Spleen (tissue), 11 donors: Measurements from ENCODE around the gene ANKRD16. TPM values are rescaled to one million over a fixed set of nuclear protein-coding genes. Genes with fewer than 3 reads are reported as not detected.
A peak's percentile ranks its signal among the peaks of the same experiment; 100 is the strongest.

Source experiments
- DNase-seq: peaks from one replicate; pipeline ENCODE4 v3.0.0-alpha.2; 2020
- H3K27ac ChIP-seq, 8 donors: fragments of 200-600 bp; sonication (generic) in 7 of 8; 1 replicate in 4 of 8; 2 replicates in 4 of 8; pipeline versions ENCODE4 v1.5.0 to v1.8.0; 2016 to 2021; ENCODE audit warnings: inconsistent platforms in 4 of 8, mild to moderate bottlenecking in 4 of 8, moderate library complexity in 1 of 8
- H3K27me3 ChIP-seq, 7 donors: fragments of 200-600 bp; sonication (generic) in 6 of 7; replicated peaks in 1 of 7; 1 replicate in 4 of 7; 2 replicates in 3 of 7; pipeline versions ENCODE4 v1.5.0 to v1.8.0; 2016 to 2021; ENCODE audit warnings: inconsistent platforms in 3 of 7, mild to moderate bottlenecking in 1 of 7
- H3K36me3 ChIP-seq, 6 donors: fragments of 200-600 bp; sonication (generic) in 5 of 6; 1 replicate in 4 of 6; 2 replicates in 2 of 6; pipeline versions ENCODE4 v1.5.0 to v1.8.0; 2016 to 2021; ENCODE audit warnings: inconsistent platforms in 2 of 6
- H3K4me1 ChIP-seq, 6 donors: fragments of 200-600 bp; sonication (generic) in 5 of 6; 1 replicate in 3 of 6; 2 replicates in 3 of 6; pipeline versions ENCODE4 v1.5.0 to v1.8.0; 2016 to 2021; ENCODE audit warnings: inconsistent platforms in 3 of 6
- H3K4me3 ChIP-seq, 8 donors: fragments of 200-600 bp; sonication (generic) in 7 of 8; 1 replicate in 4 of 8; 2 replicates in 4 of 8; pipeline versions ENCODE4 v1.5.0 to v1.8.0; 2016 to 2021; ENCODE audit warnings: inconsistent platforms in 4 of 8, mild to moderate bottlenecking in 4 of 8, moderate library complexity in 2 of 8
- H3K9me3 ChIP-seq, 8 donors: fragments of 200-600 bp; sonication (generic) in 7 of 8; 1 replicate in 4 of 8; 2 replicates in 4 of 8; pipeline versions ENCODE4 v1.5.0 to v1.8.0; 2016 to 2021; ENCODE audit warnings: inconsistent platforms in 4 of 8
- POLR2A ChIP-seq, 3 donors: fragments of 450-650 bp; IDR thresholded peaks; one replicate each; pipeline ENCODE4 v1.5.1; 2017; ENCODE audit warnings: antibody characterized with exemption in 3 of 3, mild to moderate bottlenecking in 1 of 3
- POLR2AphosphoS5 ChIP-seq, 3 donors: sonication (generic); formaldehyde crosslinking; IDR thresholded peaks; one replicate each; pipeline ENCODE4 v1.5.1; 2017; ENCODE audit warnings: antibody characterized with exemption in 3 of 3
- WGBS, 5 donors: extraction: QIAGEN DNeasy Blood & Tissue Kit in 3 of 5; methylation state at CpG; one replicate each; pipeline versions ENCODE4 v1.1.5 to v1.1.7; 2013 to 2018; 5-methylcytosine and 5-hydroxymethylcytosine counted together
- intact Hi-C: fragments of 100-400 bp; cut with DNase I; formaldehyde crosslinking; loops from one replicate; pipeline ENCODE4 v1.15.0; 2023; ENCODE audit warnings: low total_unique reads
- polyA plus RNA-seq, 3 donors: library from polyadenylated mRNA; stranded (reverse); fragments of 200-250 nt; gene quantifications; one replicate each; pipeline ENCODE4 v1.2.1, GENCODE V29; 2013
- total RNA-seq, 7 donors: library from RNA; depleted of rRNA in 3 of 7; stranded (reverse); fragments of >200 nt in 3 of 7; fragmentation: NEBNext Ultra II Directional in 4 of 7; extraction: Animal tissue kit (Norgen Biotek cat#: 25700) in 4 of 7; gene quantifications; one replicate each; pipeline versions ENCODE4 v1.1.0 to v1.2.1, GENCODE V29; 2016 to 2021
- TF ChIP-seq, protein P1 (sequence below), 11 experiments: fragments of 200-600 bp in 7 of 11; fragments of 450-650 bp in 4 of 11; sonication (generic) in 4 of 11; IDR thresholded peaks in 8 of 11; conservative IDR thresholded peaks in 3 of 11; 1 replicate in 7 of 11; 2 replicates in 4 of 11; pipeline versions ENCODE4 v1.4.0 to v1.8.0; 2016 to 2021; ENCODE audit warnings: antibody characterized with exemption in 11 of 11, inconsistent platforms in 4 of 11, mild to moderate bottlenecking in 1 of 11
- donor health status: healthy with polysubstance abuse.
- donor health status: DM: no; HTN: no; CAD: no; lungs with moderate emphysema.
- donor health status: DM: no; HTN: no; CAD: no.
- donor health status: Bipolar disorder and iron deficiency.
- donor health status: healthy.
- donor health status: DM: no; HTN: no; CAD: no.
- donor health status: DM: yes; HTN: yes; CAD: no.

The ANKRD16 gene
- total and polyA plus RNA-seq, 10 donors = 2.7 to 10.5 (median 6.3) TPM

DNA sequence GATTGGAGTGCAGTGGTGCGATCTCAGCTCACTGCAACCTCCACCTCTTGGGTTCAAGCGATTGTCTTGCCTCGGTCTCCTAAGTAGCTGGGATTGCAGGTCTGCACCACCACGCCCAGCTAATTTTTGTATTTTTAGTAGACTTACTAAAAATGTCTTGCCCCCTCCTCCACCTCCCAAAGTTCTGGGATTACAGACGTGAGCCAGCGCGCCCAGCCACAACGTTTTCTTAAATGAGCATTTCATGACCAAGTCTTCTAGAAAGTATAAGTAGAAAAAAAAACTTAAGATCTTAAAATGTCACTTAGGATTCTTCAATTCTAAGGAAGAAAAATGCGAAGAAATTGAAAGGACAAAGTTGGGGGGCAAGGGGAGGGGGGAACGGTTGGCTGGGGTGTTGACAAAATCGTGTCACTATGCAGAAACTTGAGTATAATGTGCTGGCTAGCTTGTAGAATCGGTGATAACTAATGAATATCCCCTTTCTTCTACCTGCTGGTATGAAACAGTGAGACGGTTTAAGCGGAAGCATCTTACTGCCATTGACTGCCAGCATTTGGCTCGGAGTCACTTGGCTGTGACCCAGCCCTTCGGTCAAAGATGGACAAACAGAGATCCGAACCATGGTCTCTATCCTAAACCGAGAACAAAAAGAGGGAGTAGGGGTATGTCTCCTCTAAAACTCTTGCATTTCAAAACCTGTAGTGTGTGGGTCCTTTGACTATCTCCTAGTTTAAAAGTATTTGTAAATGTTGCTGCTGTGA, 13.0 kb upstream of the ANKRD16 start:
- Histone ChIP-seq H3K4me3 (no peak overlapping the region), H3K36me3 (peaks cover 4 to 63% (median 13%) of the 10 kb centered on the region in 6 donors), H3K4me1 (peaks cover 0 to 39% (median 14%) of the 10 kb centered on the region in 6 donors), H3K27me3 (no peaks in the 10 kb centered on the region), H3K9me3 (peaks cover 0 to 9% (median 8%) of the 10 kb centered on the region in 8 donors), H3K27ac (no peak overlapping the region)
- intact Hi-C loops = no loop called here
- 94 to 96% (median 95%) methylated on average over 18 of the region's 18 CpGs for WGBS, 5 donors
- TF ChIP-seq POLR2AphosphoS5 (IDR thresholded peaks at IDR 0.05) (no peak), POLR2A (IDR thresholded peaks at IDR 0.05) (no peak)
- TF ChIP-seq, protein P1, sequence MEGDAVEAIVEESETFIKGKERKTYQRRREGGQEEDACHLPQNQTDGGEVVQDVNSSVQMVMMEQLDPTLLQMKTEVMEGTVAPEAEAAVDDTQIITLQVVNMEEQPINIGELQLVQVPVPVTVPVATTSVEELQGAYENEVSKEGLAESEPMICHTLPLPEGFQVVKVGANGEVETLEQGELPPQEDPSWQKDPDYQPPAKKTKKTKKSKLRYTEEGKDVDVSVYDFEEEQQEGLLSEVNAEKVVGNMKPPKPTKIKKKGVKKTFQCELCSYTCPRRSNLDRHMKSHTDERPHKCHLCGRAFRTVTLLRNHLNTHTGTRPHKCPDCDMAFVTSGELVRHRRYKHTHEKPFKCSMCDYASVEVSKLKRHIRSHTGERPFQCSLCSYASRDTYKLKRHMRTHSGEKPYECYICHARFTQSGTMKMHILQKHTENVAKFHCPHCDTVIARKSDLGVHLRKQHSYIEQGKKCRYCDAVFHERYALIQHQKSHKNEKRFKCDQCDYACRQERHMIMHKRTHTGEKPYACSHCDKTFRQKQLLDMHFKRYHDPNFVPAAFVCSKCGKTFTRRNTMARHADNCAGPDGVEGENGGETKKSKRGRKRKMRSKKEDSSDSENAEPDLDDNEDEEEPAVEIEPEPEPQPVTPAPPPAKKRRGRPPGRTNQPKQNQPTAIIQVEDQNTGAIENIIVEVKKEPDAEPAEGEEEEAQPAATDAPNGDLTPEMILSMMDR (IDR thresholded peaks at IDR 0.05 in 8 of 11, conservative IDR thresholded peaks at IDR 0.05 in 3 of 11) = no peak
- DNase-seq = no peak

DNA sequence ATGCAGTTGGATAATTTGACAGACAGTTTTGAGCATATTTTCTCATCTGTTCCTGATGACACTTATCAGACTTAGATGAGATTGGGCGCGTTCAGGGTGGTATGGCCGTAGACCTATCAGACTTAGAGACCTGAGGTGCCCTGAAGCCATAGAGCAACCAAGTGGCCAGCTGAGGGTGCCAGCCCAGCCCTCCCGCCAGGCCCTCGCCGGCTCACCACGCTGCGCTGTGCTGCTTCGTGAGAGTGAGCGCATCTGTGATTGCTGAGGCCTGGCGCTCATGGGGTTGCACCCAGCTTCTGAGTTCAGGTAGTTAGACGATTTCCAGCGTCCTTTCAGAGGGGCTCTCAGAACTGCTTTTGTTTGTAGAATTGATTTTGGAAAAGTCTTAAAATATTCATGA, 10.6 kb upstream of the ANKRD16 start:
- DNase-seq = no peak
- H3K27me3 ChIP-seq = no peaks in the 10 kb centered on the region
- TF ChIP-seq POLR2A (IDR thresholded peaks at IDR 0.05) (no peak), POLR2AphosphoS5 (IDR thresholded peaks at IDR 0.05) (peak in 1 of 3 donors; percentile 16)
- H3K27ac ChIP-seq = no peak overlapping the region
- 94 to 98% (median 97%) methylated on average over 12 to 13 of the region's 13 CpGs for WGBS, 5 donors
- H3K4me3 ChIP-seq = no peak overlapping the region
- intact Hi-C loops = no loop called here
- peaks cover 0 to 59% (median 5%) of the 10 kb centered on the region in 6 donors for H3K36me3 ChIP-seq
- peaks cover 0 to 46% (median 19%) of the 10 kb centered on the region in 6 donors for H3K4me1 ChIP-seq
- H3K9me3 ChIP-seq = peaks cover 0 to 11% (median 8%) of the 10 kb centered on the region in 8 donors

DNA sequence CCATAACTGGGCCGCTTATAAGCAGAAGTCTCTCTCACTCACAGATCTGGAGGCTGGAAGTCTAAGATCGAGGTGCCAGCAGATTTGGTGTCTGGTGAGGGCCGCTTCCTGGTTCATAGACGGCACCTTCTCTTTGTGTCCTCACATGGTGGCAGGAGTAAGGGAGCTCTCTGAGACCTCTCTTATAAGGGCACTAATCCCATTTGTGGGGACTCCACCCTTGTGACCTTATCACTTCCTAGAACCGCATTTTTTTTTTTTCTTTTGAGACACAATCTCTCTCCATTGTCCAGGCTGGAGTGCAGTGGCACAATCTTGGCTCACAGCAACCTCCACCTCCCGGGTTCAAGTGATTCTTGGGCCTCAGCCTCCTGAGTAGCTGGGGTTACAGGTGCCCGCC, 8.5 kb upstream of the ANKRD16 start:
- Histone ChIP-seq H3K9me3 (peaks cover 0 to 11% (median 8%) of the 10 kb centered on the region in 8 donors), H3K27me3 (no peaks in the 10 kb centered on the region), H3K27ac (no peak overlapping the region), H3K36me3 (peaks cover 0 to 64% (median 14%) of the 10 kb centered on the region in 6 donors), H3K4me3 (no peak overlapping the region), H3K4me1 (peaks cover 0 to 54% (median 25%) of the 10 kb centered on the region in 6 donors)
- intact Hi-C loops = loop anchor here (10.0 kb wide), 1 partner anchor 77 kb away; the partner anchor contains the start of gene IL15RA
- TF ChIP-seq, protein P1 (IDR thresholded peaks at IDR 0.05 in 8 of 11, conservative IDR thresholded peaks at IDR 0.05 in 3 of 11) = no peak
- TF ChIP-seq POLR2AphosphoS5 (IDR thresholded peaks at IDR 0.05) (no peak), POLR2A (IDR thresholded peaks at IDR 0.05) (no peak)
- DNase-seq = no peak
- 91 to 96% (median 94%) methylated on average over 7 of the region's 7 CpGs for WGBS, 5 donors

DNA sequence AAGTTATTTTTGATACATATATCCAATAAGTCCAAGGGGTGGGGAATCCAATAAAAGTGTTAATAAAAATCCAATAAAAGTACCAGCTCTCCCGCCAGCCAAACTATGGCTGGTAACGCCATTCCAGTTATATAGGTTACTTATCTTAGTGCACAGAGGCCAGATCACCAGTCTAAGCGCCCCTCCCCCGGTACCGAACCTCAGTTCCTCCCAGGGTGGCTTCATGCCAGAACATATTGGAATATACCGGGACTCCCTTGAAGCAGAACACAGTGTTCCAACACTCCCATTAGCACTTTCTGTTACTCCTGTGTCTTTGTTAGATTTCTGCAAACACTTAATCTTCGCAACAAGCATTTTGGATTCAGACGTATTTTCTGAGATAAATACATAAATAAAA, 7.8 kb upstream of the ANKRD16 start:
- 93 to 97% (median 96%) methylated on average over 8 of the region's 8 CpGs for WGBS, 5 donors
- TF ChIP-seq POLR2A (IDR thresholded peaks at IDR 0.05) (no peak), POLR2AphosphoS5 (IDR thresholded peaks at IDR 0.05) (no peak)
- Histone ChIP-seq H3K36me3 (peaks cover 0 to 59% (median 14%) of the 10 kb centered on the region in 6 donors), H3K4me3 (no peak overlapping the region), H3K27ac (no peak overlapping the region), H3K9me3 (peaks cover 0 to 11% (median 8%) of the 10 kb centered on the region in 8 donors), H3K27me3 (no peaks in the 10 kb centered on the region), H3K4me1 (peaks cover 4 to 61% (median 32%) of the 10 kb centered on the region in 6 donors)
- DNase-seq = no peak
- intact Hi-C loops = loop anchor here (10.0 kb wide), 1 partner anchor 77 kb away; the partner anchor contains the start of gene IL15RA

DNA sequence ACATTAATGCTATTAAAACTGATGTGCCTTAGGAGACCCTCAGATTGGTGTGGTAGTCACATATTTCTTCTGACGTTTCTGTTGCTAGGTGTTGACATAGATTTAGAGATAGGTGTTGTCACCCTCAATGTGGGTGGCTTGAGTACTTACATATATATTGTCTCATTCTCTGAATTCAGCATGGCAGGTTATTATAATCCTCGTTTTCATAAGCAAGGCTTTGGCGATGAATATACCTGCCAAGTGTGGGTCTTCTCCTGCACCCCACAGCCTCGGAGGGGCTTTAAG, 7.3 kb upstream of the ANKRD16 start:
- 83 to 93% (median 89%) methylated on average over 4 of the region's 4 CpGs for whole genome bisulfite sequencing, 5 donors
- peaks cover 0 to 11% (median 8%) of the 10 kb centered on the region in 8 donors for H3K9me3 ChIP-seq
- no peak for DNase-seq
- H3K4me1 ChIP-seq = peaks cover 10 to 66% (median 35%) of the 10 kb centered on the region in 6 donors
- intact Hi-C loops = loop anchor here (10.0 kb wide), 1 partner anchor 78 kb away; the partner anchor contains the start of gene IL15RA
- TF ChIP-seq, protein P1 (IDR thresholded peaks at IDR 0.05 in 8 of 11, conservative IDR thresholded peaks at IDR 0.05 in 3 of 11) = no peak
- TF ChIP-seq POLR2AphosphoS5 (IDR thresholded peaks at IDR 0.05) = no peak
- no peak for TF ChIP-seq POLR2A (IDR thresholded peaks at IDR 0.05)
- no peak overlapping the region for H3K27ac ChIP-seq
- H3K36me3 ChIP-seq = peaks cover 0 to 59% (median 14%) of the 10 kb centered on the region in 6 donors
- no peak overlapping the region for H3K4me3 ChIP-seq
- H3K27me3 ChIP-seq = no peaks in the 10 kb centered on the region
